Subcutaneous adipose tissue (tissue), 4 donors: Measurements from ENCODE around the gene ELP5. TPM values are rescaled to one million over a fixed set of nuclear protein-coding genes. Genes with fewer than 3 reads are reported as not detected.

ENCODE experiments used
- CTCF ChIP-seq: fragments of 450-650 bp; IDR thresholded peaks from one replicate; pipeline ENCODE4 v1.5.1; 2016; ENCODE audit warnings: low read depth, mild to moderate bottlenecking, control low read depth, antibody characterized with exemption, moderate library complexity
- total RNA-seq, 4 donors: library from RNA; depleted of rRNA; stranded (reverse); fragments of >200 nt; gene quantifications; one replicate each; pipeline ENCODE4 v1.1.0, GENCODE V29; 2016

Gene ELP5
- total RNA-seq, 4 donors from 2014 or later: 20.7 to 43.4 (median 25.3) TPM

- TF ChIP-seq CTCF: no peak
Observed at GRCh38 chr17:7293816-7294613, 42.0 kb downstream of the ELP5 start.

- no peak for TF ChIP-seq CTCF
Observed at GRCh38 chr17:7294614-7295153, 42.7 kb downstream of the ELP5 start, which contains the start of gene YBX2. Gene YBX2 (minus strand): TSS chr17:7294639. CDS start chr17:7294500, 139 bp downstream.

- TF ChIP-seq CTCF: no peak
Observed at GRCh38 chr17:7295230-7296180, 43.5 kb downstream of the ELP5 start.

GRCh38 chr17:7296189-7296861 lies 44.3 kb downstream of the ELP5 start:
- TF ChIP-seq CTCF: no peak

- TF ChIP-seq CTCF: no peak
Observed at GRCh38 chr17:7304179-7304578, 52.2 kb downstream of the ELP5 start.

- TF ChIP-seq CTCF: no peak
Observed at GRCh38 chr17:7306911-7307685, 55.1 kb downstream of the ELP5 start, which contains the start of gene EIF5A. Gene EIF5A (plus strand): TSS chr17:7307628. CDS start chr17:7309636, 2,008 bp downstream.
